GM21381 (cell line): ENCODE results near the gene GPBAR1.
"Not testable (repeated sequence)": the region's sequence is repeated elsewhere in the genome, so short reads cannot be mapped to it uniquely, and the experiment has no call there.

ENCODE experiments used
- ATAC-seq: cut with Tn5 transposase; IDR thresholded peaks from one replicate; pipeline ENCODE4 v1.9.1; 2021; ENCODE audit warnings: mild to moderate bottlenecking, moderate library complexity; ENCODE audit not compliant: unreplicated experiment

Gene GPBAR1

GRCh38 chr2:218305383-218305782 is 44.6 kb downstream of the GPBAR1 start:
- ATAC-seq, result no peak

- no peak for ATAC-seq
Observed at GRCh38 chr2:218306184-218306920, 45.5 kb downstream of the GPBAR1 start.

GRCh38 chr2:218307415-218308090 is 46.7 kb downstream of the GPBAR1 start:
- ATAC-seq, result no peak

- ATAC-seq, result no peak
Observed at GRCh38 chr2:218310853-218311540, 50.2 kb downstream of the GPBAR1 start.

GRCh38 chr2:218311541-218312266 is 50.9 kb downstream of the GPBAR1 start:
- not testable (repeated sequence) for ATAC-seq

- no peak for ATAC-seq
Observed at GRCh38 chr2:218312267-218312756, 51.5 kb downstream of the GPBAR1 start.

GRCh38 chr2:218313356-218313755 is 52.5 kb downstream of the GPBAR1 start:
- no peak for ATAC-seq
